ENCODE measurements around the gene SDS. TPM values are rescaled to one million over a fixed set of nuclear protein-coding genes. Genes with fewer than 3 reads are reported as not detected.
A peak's percentile ranks its signal among the peaks of the same experiment; 100 is the strongest.

The SDS gene
- total RNA-seq, 1 donor from 2014 or later: not detected

- FAIRE-seq: no peak
- H3K9ac ChIP-seq (ENCODE audit: low read length): no peak overlapping the region
- no peak overlapping the region for H2AFZ ChIP-seq (ENCODE audit: low read depth, low read length)
- Mint-ChIP-seq H3K27me3 (ENCODE audit: low read depth, unreplicated experiment) (peaks cover 8% of the 10 kb centered on the region), H3K4me3 (ENCODE audit: unreplicated experiment) (no peak overlapping the region), H3K27ac (ENCODE audit: unreplicated experiment) (no peak overlapping the region), H3K36me3 (ENCODE audit: low read depth, unreplicated experiment) (peaks cover 2% of the 10 kb centered on the region), H3K9me3 (ENCODE audit: unreplicated experiment) (no peaks in the 10 kb centered on the region), H3K4me1 (ENCODE audit: low read depth, unreplicated experiment) (no peaks in the 10 kb centered on the region)
- no peak for TF ChIP-seq EZH2 (IDR thresholded peaks at IDR 0.05; ENCODE audit: insufficient read depth, low read length)
- TF ChIP-seq CTCF (IDR thresholded peaks at IDR 0.05; ENCODE audit: insufficient read depth, low read depth, low read length): no peak
- no peaks in the 10 kb centered on the region for H3K4me1 ChIP-seq (ENCODE audit: insufficient read depth, low read length)
- H3K9me3 ChIP-seq (ENCODE audit: insufficient read depth, low read depth, low read length): no peaks in the 10 kb centered on the region
- no peak for DNase-seq (ENCODE audit: low read depth)
- H3K4me2 ChIP-seq (ENCODE audit: low read length): no peak overlapping the region
- no peak overlapping the region for H3K27ac ChIP-seq (ENCODE audit: low read depth, low read length)
- H4K20me1 ChIP-seq (ENCODE audit: insufficient read depth, low read length): no peaks in the 10 kb centered on the region
- no peaks in the 10 kb centered on the region for H3K79me2 ChIP-seq (ENCODE audit: insufficient read depth, low read length)
- no peak overlapping the region for H3K4me3 ChIP-seq (ENCODE audit: insufficient read depth, low read depth, low read length)
- no peaks in the 10 kb centered on the region for H3K27me3 ChIP-seq (ENCODE audit: insufficient read depth, low read length)
- H3K36me3 ChIP-seq (ENCODE audit: insufficient read depth, low read length): no peaks in the 10 kb centered on the region
Measured at GRCh38 chr12:113351089-113351488, 52.6 kb downstream of the SDS start.

GRCh38 chr12:113348849-113349536 is 54.7 kb downstream of the SDS start:
- Histone ChIP-seq H3K36me3 (ENCODE audit: insufficient read depth, low read length) (no peaks in the 10 kb centered on the region), H3K4me2 (ENCODE audit: low read length) (peak overlapping the region; percentile 9), H3K9me3 (ENCODE audit: insufficient read depth, low read depth, low read length) (no peaks in the 10 kb centered on the region), H3K27ac (ENCODE audit: low read depth, low read length) (no peak overlapping the region), H3K27me3 (ENCODE audit: insufficient read depth, low read length) (no peaks in the 10 kb centered on the region), H3K4me3 (ENCODE audit: insufficient read depth, low read depth, low read length) (no peak overlapping the region), H3K4me1 (ENCODE audit: insufficient read depth, low read length) (no peaks in the 10 kb centered on the region), H3K79me2 (ENCODE audit: insufficient read depth, low read length) (no peaks in the 10 kb centered on the region), H2AFZ (ENCODE audit: low read depth, low read length) (peak overlapping the region; percentile 52), H3K9ac (ENCODE audit: low read length) (no peak overlapping the region), H4K20me1 (ENCODE audit: insufficient read depth, low read length) (no peaks in the 10 kb centered on the region)
- H3K36me3 Mint-ChIP-seq (ENCODE audit: low read depth, unreplicated experiment): peaks cover 2% of the 10 kb centered on the region
- H3K27me3 Mint-ChIP-seq (ENCODE audit: low read depth, unreplicated experiment): peaks cover 8% of the 10 kb centered on the region
- DNase-seq (ENCODE audit: low read depth): no peak
- no peaks in the 10 kb centered on the region for H3K4me1 Mint-ChIP-seq (ENCODE audit: low read depth, unreplicated experiment)
- no peaks in the 10 kb centered on the region for H3K9me3 Mint-ChIP-seq (ENCODE audit: unreplicated experiment)
- TF ChIP-seq CTCF (IDR thresholded peaks at IDR 0.05; ENCODE audit: insufficient read depth, low read depth, low read length): no peak
- no peak for TF ChIP-seq EZH2 (IDR thresholded peaks at IDR 0.05; ENCODE audit: insufficient read depth, low read length)
- FAIRE-seq: no peak
- no peak overlapping the region for H3K27ac Mint-ChIP-seq (ENCODE audit: unreplicated experiment)
- no peak overlapping the region for H3K4me3 Mint-ChIP-seq (ENCODE audit: unreplicated experiment)

- Histone ChIP-seq H3K79me2 (ENCODE audit: insufficient read depth, low read length) (no peaks in the 10 kb centered on the region), H4K20me1 (ENCODE audit: insufficient read depth, low read length) (no peaks in the 10 kb centered on the region), H3K9ac (ENCODE audit: low read length) (no peak overlapping the region), H3K4me2 (ENCODE audit: low read length) (no peak overlapping the region), H3K4me1 (ENCODE audit: insufficient read depth, low read length) (no peaks in the 10 kb centered on the region), H3K27me3 (ENCODE audit: insufficient read depth, low read length) (no peaks in the 10 kb centered on the region), H3K9me3 (ENCODE audit: insufficient read depth, low read depth, low read length) (no peaks in the 10 kb centered on the region), H2AFZ (ENCODE audit: low read depth, low read length) (no peak overlapping the region), H3K27ac (ENCODE audit: low read depth, low read length) (no peak overlapping the region), H3K36me3 (ENCODE audit: insufficient read depth, low read length) (no peaks in the 10 kb centered on the region), H3K4me3 (ENCODE audit: insufficient read depth, low read depth, low read length) (no peak overlapping the region)
- DNase-seq (ENCODE audit: low read depth) (no peak), FAIRE-seq (no peak)
- TF ChIP-seq EZH2 (IDR thresholded peaks at IDR 0.05; ENCODE audit: insufficient read depth, low read length): no peak
- TF ChIP-seq CTCF (IDR thresholded peaks at IDR 0.05; ENCODE audit: insufficient read depth, low read depth, low read length): no peak
- peaks cover 2% of the 10 kb centered on the region for H3K36me3 Mint-ChIP-seq (ENCODE audit: low read depth, unreplicated experiment)
- H3K4me1 Mint-ChIP-seq (ENCODE audit: low read depth, unreplicated experiment): no peaks in the 10 kb centered on the region
- H3K27ac Mint-ChIP-seq (ENCODE audit: unreplicated experiment): no peak overlapping the region
- no peak overlapping the region for H3K4me3 Mint-ChIP-seq (ENCODE audit: unreplicated experiment)
- no peaks in the 10 kb centered on the region for H3K9me3 Mint-ChIP-seq (ENCODE audit: unreplicated experiment)
- H3K27me3 Mint-ChIP-seq (ENCODE audit: low read depth, unreplicated experiment): peaks cover 7% of the 10 kb centered on the region
Measured at GRCh38 chr12:113347892-113348291, 55.8 kb downstream of the SDS start.
